ENCODE data around the gene CYP1A2.

- TF ChIP-seq, protein P1, sequence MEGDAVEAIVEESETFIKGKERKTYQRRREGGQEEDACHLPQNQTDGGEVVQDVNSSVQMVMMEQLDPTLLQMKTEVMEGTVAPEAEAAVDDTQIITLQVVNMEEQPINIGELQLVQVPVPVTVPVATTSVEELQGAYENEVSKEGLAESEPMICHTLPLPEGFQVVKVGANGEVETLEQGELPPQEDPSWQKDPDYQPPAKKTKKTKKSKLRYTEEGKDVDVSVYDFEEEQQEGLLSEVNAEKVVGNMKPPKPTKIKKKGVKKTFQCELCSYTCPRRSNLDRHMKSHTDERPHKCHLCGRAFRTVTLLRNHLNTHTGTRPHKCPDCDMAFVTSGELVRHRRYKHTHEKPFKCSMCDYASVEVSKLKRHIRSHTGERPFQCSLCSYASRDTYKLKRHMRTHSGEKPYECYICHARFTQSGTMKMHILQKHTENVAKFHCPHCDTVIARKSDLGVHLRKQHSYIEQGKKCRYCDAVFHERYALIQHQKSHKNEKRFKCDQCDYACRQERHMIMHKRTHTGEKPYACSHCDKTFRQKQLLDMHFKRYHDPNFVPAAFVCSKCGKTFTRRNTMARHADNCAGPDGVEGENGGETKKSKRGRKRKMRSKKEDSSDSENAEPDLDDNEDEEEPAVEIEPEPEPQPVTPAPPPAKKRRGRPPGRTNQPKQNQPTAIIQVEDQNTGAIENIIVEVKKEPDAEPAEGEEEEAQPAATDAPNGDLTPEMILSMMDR (IDR thresholded peaks at IDR 0.05): no peak
- no peak for TF ChIP-seq ZFX (IDR thresholded peaks at IDR 0.05; ENCODE audit: borderline replicate concordance)
Observed at GRCh38 chr15:74775132-74775562, 26.5 kb downstream of the CYP1A2 start.
